SJCRH30 (cell line): Measurements from ENCODE around the gene OR2Z1. TPM values are rescaled to one million over a fixed set of nuclear protein-coding genes. Genes with fewer than 3 reads are reported as not detected.
"Not testable (repeated sequence)": the region's sequence is repeated elsewhere in the genome, so short reads cannot be mapped to it uniquely, and the experiment has no call there.

Experiments
- DNase-seq, 2 experiments: peaks; one replicate each; pipeline ENCODE4 v3.0.0-alpha.2; 2015 to 2020
- H3K27ac ChIP-seq: fragments of 250-450 bp; sonication (Bioruptor Pico); 2 replicates; pipeline ENCODE4 v1.5.1; 2020; ENCODE audit warnings: mild to moderate bottlenecking, moderate library complexity
- H3K27me3 ChIP-seq: fragments of 250-450 bp; sonication (Bioruptor Pico); 2 replicates; pipeline ENCODE4 v1.5.1; 2020; ENCODE audit warnings: mild to moderate bottlenecking, moderate library complexity
- H3K36me3 ChIP-seq: fragments of 250-450 bp; sonication (Bioruptor Pico); 2 replicates; pipeline ENCODE4 v1.5.1; 2020; ENCODE audit warnings: mild to moderate bottlenecking, moderate library complexity
- H3K4me1 ChIP-seq: fragments of 250-450 bp; sonication (Bioruptor Pico); 2 replicates; pipeline ENCODE4 v1.5.1; 2020; ENCODE audit warnings: mild to moderate bottlenecking, moderate library complexity
- H3K4me3 ChIP-seq: fragments of 250-450 bp; sonication (Bioruptor Pico); 2 replicates; pipeline ENCODE4 v1.5.1; 2020; ENCODE audit warnings: mild to moderate bottlenecking, moderate library complexity
- H3K9me3 ChIP-seq: fragments of 250-450 bp; sonication (Bioruptor Pico); replicated peaks from 2 replicates; pipeline ENCODE4 v1.5.1; 2020; ENCODE audit warnings: mild to moderate bottlenecking, moderate library complexity
- total RNA-seq: library from RNA; depleted of rRNA; stranded (reverse); fragments of >200 nt; shearing (Covaris generic); gene quantifications from 2 replicates; pipeline ENCODE4 v1.2.3, GENCODE V29; 2014; rRNA removed

The OR2Z1 gene
- total RNA-seq, 1 experiment from 2014 or later, result not detected

DNA sequence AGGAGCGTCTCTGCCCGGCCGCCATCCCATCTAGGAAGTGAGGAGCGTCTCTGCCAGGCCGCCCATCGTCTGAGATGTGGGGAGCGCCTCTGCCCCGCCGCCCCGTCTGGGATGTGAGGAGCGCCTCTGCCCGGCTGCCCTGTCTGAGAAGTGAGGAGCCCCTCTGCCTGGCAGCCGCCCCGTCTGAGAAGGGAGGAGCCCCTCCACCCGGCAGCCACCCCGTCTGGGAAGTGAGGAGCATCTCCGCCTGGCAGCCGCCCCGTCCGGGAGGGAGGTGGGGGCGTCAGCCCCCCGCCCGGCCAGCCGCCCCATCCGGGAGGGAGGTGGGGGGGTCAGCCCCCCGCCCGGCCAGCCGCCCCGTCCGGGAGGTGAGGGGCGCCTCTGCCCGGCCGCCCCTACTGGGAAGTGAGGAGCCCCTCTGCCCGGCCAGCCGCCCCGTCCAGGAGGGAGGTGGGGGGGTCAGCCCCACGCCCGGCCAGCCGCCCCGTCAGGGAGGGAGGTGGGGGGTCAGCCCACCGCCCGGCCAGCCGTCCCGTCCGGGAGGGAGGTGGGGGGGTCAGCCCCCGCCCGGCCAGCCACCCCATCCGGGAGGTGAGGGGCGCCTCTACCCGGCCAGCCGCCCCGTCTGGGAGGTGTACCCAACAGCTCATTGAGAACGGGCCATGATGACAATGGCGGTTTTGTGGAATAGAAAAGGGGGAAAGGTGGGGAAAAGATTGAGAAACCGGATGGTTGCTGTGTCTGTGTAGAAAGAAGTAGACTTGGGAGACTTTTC is 18.0 kb downstream of the OR2Z1 start:
- H3K27me3 ChIP-seq, H3K4me1 ChIP-seq, H3K36me3 ChIP-seq, H3K4me3 ChIP-seq, DNase-seq, H3K27ac ChIP-seq, H3K9me3 ChIP-seq: not testable (repeated sequence)

GRCh38 chr19:8767257-8767656 is 45.8 kb downstream of the OR2Z1 start:
- H3K27ac ChIP-seq, H3K36me3 ChIP-seq, H3K27me3 ChIP-seq, DNase-seq, H3K9me3 ChIP-seq, H3K4me1 ChIP-seq, H3K4me3 ChIP-seq: not testable (repeated sequence)

DNA sequence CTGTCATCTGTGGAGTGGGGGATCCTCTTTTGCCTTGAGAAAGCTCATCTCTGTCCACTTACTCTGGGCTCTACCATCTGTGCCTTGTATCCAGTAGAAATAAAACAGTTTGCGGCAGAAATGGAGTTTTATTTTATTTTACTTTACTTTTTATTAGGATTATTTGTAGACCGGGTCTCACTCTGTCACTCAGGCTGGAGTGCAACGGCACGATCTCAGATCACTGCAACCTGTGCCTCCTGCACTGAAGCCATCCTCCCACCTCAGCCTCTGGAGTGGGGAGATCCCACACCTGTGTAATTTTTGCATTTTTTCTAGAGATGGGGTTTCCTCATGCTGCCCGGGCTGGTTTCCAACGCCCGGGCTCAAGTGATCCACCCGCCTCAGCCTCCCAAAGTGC is 47.8 kb downstream of the OR2Z1 start:
- H3K27me3 ChIP-seq, H3K36me3 ChIP-seq, DNase-seq, H3K4me1 ChIP-seq, H3K27ac ChIP-seq, H3K9me3 ChIP-seq, H3K4me3 ChIP-seq: not testable (repeated sequence)

GRCh38 chr19:8773587-8773986 is 52.2 kb downstream of the OR2Z1 start:
- not testable (repeated sequence) for H3K36me3 ChIP-seq, H3K9me3 ChIP-seq, H3K27me3 ChIP-seq, H3K4me3 ChIP-seq, DNase-seq, H3K27ac ChIP-seq, H3K4me1 ChIP-seq

Other genes with a start within 250 kb of the OR2Z1 start
- gene PRAM1, start 219.0 kb upstream of the OR2Z1 start, total RNA-seq, result not detected in 2 replicates
- 3.1 and 4.7 TPM in 2 replicates for gene ZNF414, start 207.5 kb upstream of the OR2Z1 start, total RNA-seq
- 0.04 TPM in 1 of 2 replicates, not detected in the other for gene MYO1F, start 144.2 kb upstream of the OR2Z1 start, total RNA-seq
- gene ADAMTS10, start 110.9 kb upstream of the OR2Z1 start, total RNA-seq, result not detected in 2 replicates
- not detected in 2 replicates for gene NFILZ, start 91.0 kb upstream of the OR2Z1 start, total RNA-seq
- not detected in 2 replicates for gene ACTL9, start 22.8 kb upstream of the OR2Z1 start, total RNA-seq
- gene ZNF558, start 110.7 kb downstream of the OR2Z1 start, total RNA-seq, result 20.9 and 22.4 TPM in 2 replicates
- gene MBD3L1, start 110.7 kb downstream of the OR2Z1 start, total RNA-seq, result not detected in 2 replicates